Activated CD8-positive, alpha-beta memory T cell treated with anti-CD3 and anti-CD28 coated beads, Interleukin-2, amount 10 ng/mL, durations not matched to agents 7 days and 5 days (primary cell): ENCODE data around the gene BAIAP2L1. TPM values are rescaled to one million over a fixed set of nuclear protein-coding genes. Genes with fewer than 3 reads are reported as not detected.

Experiments used
- ATAC-seq: fragments of 150-1000 bp; cut with Tn5 transposase; one replicate; pipeline ENCODE4 v1.10.0; 2021; ENCODE audit warnings: moderate library complexity
- CTCF ChIA-PET: fragments of 350-600 bp; sonication (Branson Sonifier 250); formaldehyde crosslinking; loops from one replicate; lab custom pipeline; 2021; ENCODE audit warnings: antibody characterized with exemption; lab: Charles Lee
- DNase-seq: peaks from one replicate; pipeline ENCODE4 v3.0.0-alpha.2; 2020
- H3K27ac Mint-ChIP-seq: one replicate; pipeline ENCODE4 v1.8.0; 2021; ENCODE audit warnings: mild to moderate bottlenecking, mixed read lengths
- H3K27me3 Mint-ChIP-seq: one replicate; pipeline ENCODE4 v1.8.0; 2021; ENCODE audit warnings: mixed read lengths
- H3K36me3 Mint-ChIP-seq: one replicate; pipeline ENCODE4 v1.8.0; 2021; ENCODE audit warnings: mild to moderate bottlenecking, mixed read lengths
- H3K4me1 Mint-ChIP-seq: one replicate; pipeline ENCODE4 v1.8.0; 2021; ENCODE audit warnings: mixed read lengths
- H3K4me3 Mint-ChIP-seq: one replicate; pipeline ENCODE4 v1.8.0; 2021; ENCODE audit warnings: mild to moderate bottlenecking, moderate library complexity, mixed read lengths
- H3K9me3 Mint-ChIP-seq: one replicate; pipeline ENCODE4 v1.8.0; 2022; ENCODE audit warnings: low read depth, mixed read lengths
- total RNA-seq, 2 experiments: library from RNA; stranded (reverse); gene quantifications; one replicate each; pipeline ENCODE4 v1.2.3, GENCODE V29; 2021

The BAIAP2L1 gene
- total RNA-seq, 2 experiments from 2014 or later: 1.1 to 1.4 TPM

DNA sequence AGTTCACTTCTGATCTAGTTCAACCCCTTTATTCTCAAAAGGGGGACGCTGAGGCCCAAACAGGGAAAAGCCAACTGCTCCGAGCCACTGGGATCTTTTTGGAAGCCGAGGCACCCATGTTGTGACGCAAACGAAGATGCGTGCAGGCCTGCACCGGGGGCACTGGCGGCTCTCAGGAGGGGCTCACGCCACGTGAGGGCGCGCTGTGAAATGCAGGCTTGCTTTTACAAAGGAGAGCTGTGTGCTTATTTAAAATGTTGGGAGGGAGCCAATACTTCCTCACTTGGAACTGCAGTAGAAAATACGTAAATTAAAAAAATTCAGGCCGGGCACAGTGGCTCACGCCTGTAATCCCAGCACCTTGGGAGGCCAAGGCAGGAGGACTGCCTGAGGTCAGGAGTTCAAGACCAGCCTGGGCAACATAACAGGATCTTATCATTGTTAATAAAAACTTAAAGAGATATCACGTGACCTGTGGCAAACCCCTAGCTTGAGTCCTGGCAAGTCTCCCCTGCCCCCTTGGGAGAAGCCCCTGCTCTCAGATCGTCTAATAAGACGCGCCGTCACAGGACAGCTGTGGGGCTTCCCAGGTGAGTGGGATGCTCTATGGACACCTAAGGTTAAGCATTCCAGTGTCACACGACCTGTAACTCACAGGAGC, 103.1 kb downstream of the BAIAP2L1 start:
- H3K9me3 Mint-ChIP-seq: no peaks in the 10 kb centered on the region
- CTCF ChIA-PET: no interaction called here
- no peaks in the 10 kb centered on the region for H3K27me3 Mint-ChIP-seq
- no peaks in the 10 kb centered on the region for H3K4me1 Mint-ChIP-seq
- ATAC-seq: no peak
- H3K36me3 Mint-ChIP-seq: no peaks in the 10 kb centered on the region
- no peak for DNase-seq
- H3K27ac Mint-ChIP-seq: no peak overlapping the region
- no peak overlapping the region for H3K4me3 Mint-ChIP-seq

- ATAC-seq (no peak), DNase-seq (no peak)
- Mint-ChIP-seq H3K27me3 (no peaks in the 10 kb centered on the region), H3K4me1 (no peaks in the 10 kb centered on the region), H3K27ac (no peak overlapping the region), H3K4me3 (no peak overlapping the region), H3K36me3 (no peaks in the 10 kb centered on the region), H3K9me3 (no peaks in the 10 kb centered on the region)
- CTCF ChIA-PET: no interaction called here
These were observed 104.1 kb downstream of the BAIAP2L1 start for GRCh38 chr7:98296833-98297232.

- Mint-ChIP-seq H3K27ac (no peak overlapping the region), H3K27me3 (no peaks in the 10 kb centered on the region), H3K4me1 (no peaks in the 10 kb centered on the region), H3K9me3 (no peaks in the 10 kb centered on the region), H3K36me3 (no peaks in the 10 kb centered on the region), H3K4me3 (no peak overlapping the region)
- ATAC-seq (no peak), DNase-seq (no peak)
- CTCF ChIA-PET: no interaction called here
These were observed 105.3 kb downstream of the BAIAP2L1 start for GRCh38 chr7:98295467-98296192.

- Mint-ChIP-seq H3K9me3 (no peaks in the 10 kb centered on the region), H3K4me3 (no peak overlapping the region), H3K4me1 (no peaks in the 10 kb centered on the region), H3K36me3 (no peaks in the 10 kb centered on the region), H3K27me3 (no peaks in the 10 kb centered on the region), H3K27ac (no peak overlapping the region)
- no peak for DNase-seq
- CTCF ChIA-PET: interaction anchor here (1.3 kb wide), 1 partner anchor 106 kb away, joined by 5 read pairs; the partner anchor contains the start of gene BAIAP2L1
- peak; percentile 57 for ATAC-seq
These were observed 106.0 kb downstream of the BAIAP2L1 start for GRCh38 chr7:98294798-98295382.

GRCh38 chr7:98294326-98294725, 106.6 kb downstream of the BAIAP2L1 start:
- DNase-seq (no peak), ATAC-seq (no peak)
- Mint-ChIP-seq H3K27ac (no peak overlapping the region), H3K4me1 (no peaks in the 10 kb centered on the region), H3K4me3 (no peak overlapping the region), H3K36me3 (no peaks in the 10 kb centered on the region), H3K9me3 (no peaks in the 10 kb centered on the region), H3K27me3 (no peaks in the 10 kb centered on the region)
- CTCF ChIA-PET: interaction anchor here (1.3 kb wide), 1 partner anchor 107 kb away, joined by 5 read pairs; the partner anchor contains the start of gene BAIAP2L1

DNA sequence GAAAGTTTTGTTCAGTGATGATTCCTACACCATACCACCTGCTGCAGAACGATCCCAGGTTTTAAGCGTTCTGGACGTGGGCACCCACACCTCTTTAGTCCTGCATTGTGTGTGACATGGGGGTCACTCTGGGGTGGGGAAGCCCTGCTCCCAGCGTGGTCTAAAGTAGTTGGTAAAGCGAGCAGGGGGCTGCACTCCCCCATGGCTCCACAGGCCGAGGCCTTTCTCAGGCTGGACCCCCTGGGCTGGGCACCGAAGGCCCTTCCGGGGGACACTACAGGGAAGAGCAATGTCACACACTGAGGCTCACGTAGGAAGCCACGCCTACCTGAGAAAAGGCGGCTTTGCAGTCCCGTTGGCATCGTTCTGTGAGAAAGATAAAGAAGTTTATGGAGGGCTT, 107.1 kb downstream of the BAIAP2L1 start:
- Mint-ChIP-seq H3K4me3 (no peak overlapping the region), H3K27ac (no peak overlapping the region), H3K36me3 (no peaks in the 10 kb centered on the region), H3K4me1 (no peaks in the 10 kb centered on the region), H3K27me3 (no peaks in the 10 kb centered on the region), H3K9me3 (no peaks in the 10 kb centered on the region)
- DNase-seq: no peak
- CTCF ChIA-PET: interaction anchor here (1.3 kb wide), 1 partner anchor 108 kb away, joined by 5 read pairs; the partner anchor contains the start of gene BAIAP2L1
- ATAC-seq: no peak

- DNase-seq: no peak
- H3K27me3 Mint-ChIP-seq: no peaks in the 10 kb centered on the region
- CTCF ChIA-PET: no interaction called here
- no peak for ATAC-seq
- no peaks in the 10 kb centered on the region for H3K9me3 Mint-ChIP-seq
- no peak overlapping the region for H3K27ac Mint-ChIP-seq
- H3K4me1 Mint-ChIP-seq: peaks cover 1% of the 10 kb centered on the region
- H3K4me3 Mint-ChIP-seq: no peak overlapping the region
- no peaks in the 10 kb centered on the region for H3K36me3 Mint-ChIP-seq
These were observed 107.6 kb downstream of the BAIAP2L1 start for GRCh38 chr7:98293265-98293664.

DNA sequence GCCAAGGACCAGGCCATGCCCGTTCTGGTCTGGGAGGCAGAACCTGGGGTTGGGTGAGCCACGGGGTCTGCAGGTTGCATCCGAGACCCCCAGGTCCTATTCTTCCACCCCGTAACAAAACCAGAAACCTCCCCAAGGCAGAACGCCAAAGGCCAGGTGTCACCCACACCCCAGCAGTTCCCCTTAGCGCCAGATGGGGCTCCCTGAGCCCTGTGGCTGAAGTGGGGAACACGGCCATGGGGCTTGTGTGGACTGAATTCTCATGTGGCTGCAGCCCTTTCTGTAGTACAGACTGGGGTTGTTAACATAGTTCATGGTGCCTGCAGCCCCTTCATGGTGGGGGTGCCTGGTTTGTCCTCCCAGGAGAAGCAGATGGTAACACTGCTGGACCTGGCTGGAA, 109.2 kb downstream of the BAIAP2L1 start:
- CTCF ChIA-PET: no interaction called here
- Mint-ChIP-seq H3K9me3 (no peaks in the 10 kb centered on the region), H3K4me1 (peaks cover 1% of the 10 kb centered on the region), H3K27ac (no peak overlapping the region), H3K36me3 (no peaks in the 10 kb centered on the region), H3K4me3 (no peak overlapping the region), H3K27me3 (no peaks in the 10 kb centered on the region)
- no peak for DNase-seq
- ATAC-seq: no peak

GRCh38 chr7:98289333-98289875, 111.5 kb downstream of the BAIAP2L1 start:
- Mint-ChIP-seq H3K4me1 (peaks cover 3% of the 10 kb centered on the region), H3K27me3 (no peaks in the 10 kb centered on the region), H3K36me3 (no peaks in the 10 kb centered on the region), H3K27ac (no peak overlapping the region), H3K4me3 (no peak overlapping the region), H3K9me3 (no peaks in the 10 kb centered on the region)
- no peak for ATAC-seq
- CTCF ChIA-PET: no interaction called here
- no peak for DNase-seq

DNA sequence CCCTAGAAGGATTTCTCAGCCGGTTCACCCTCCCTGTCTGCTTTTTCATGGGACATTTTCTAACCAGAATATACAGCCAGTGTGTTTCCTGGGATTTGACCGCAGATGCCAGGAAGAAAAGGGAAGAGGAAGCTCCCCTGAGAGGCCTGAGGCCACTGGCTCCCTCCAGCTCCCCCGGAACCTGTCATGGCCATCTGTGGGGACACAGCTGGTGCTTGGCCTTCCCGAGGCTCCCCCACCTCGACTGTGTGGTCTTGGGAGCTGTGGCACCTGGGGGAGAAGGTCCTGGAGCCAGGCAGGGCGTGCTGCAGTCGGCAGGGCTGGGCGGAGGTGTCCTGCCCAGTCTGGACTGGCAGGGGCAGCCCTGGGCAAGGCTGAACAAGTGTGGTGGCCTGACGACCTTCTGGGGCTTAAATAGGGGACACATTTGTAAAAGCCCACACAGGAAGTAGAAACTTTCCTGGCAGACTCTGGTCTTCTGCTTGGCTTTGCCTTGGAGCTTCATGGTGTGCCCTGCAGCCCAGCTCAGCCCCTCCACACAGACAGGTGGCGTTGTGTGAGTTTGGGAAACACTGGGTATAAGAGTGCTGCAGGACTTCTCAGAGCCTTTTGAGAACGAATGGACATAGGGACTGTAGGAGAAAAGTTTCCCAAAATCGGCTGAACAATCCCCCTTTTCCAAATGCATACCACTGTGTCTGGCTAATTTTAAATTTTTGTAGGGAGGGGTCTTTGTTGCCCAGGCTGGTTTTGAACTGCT, 112.6 kb downstream of the BAIAP2L1 start:
- CTCF ChIA-PET: no interaction called here
- Mint-ChIP-seq H3K4me3 (no peak overlapping the region), H3K27ac (no peak overlapping the region), H3K27me3 (no peaks in the 10 kb centered on the region), H3K4me1 (peaks cover 3% of the 10 kb centered on the region), H3K36me3 (no peaks in the 10 kb centered on the region), H3K9me3 (no peaks in the 10 kb centered on the region)
- DNase-seq (no peak), ATAC-seq (no peak)

DNA sequence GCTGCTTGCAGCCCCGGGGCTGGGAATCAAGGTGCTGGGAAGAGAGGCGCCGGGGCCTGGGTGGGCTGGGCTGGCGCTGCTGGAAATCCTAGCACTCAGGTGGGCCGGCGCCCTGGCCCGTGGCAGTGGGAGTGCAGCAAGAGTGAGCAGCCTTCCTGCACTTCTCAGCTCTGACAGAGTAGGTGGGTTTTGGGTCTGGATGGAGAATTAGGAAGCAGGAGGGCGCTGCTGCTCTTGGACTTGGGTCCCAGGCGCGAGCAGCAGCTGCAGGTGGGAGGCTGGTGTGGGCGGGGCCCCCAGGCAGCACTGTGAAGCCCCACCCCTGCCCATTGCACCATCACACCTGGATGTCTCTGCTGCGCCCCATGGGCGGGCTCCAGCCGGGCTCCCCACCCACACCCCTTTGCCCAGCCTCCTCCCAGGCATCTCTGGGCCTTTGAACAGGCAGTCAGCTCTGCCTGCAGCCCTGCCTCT, 113.4 kb downstream of the BAIAP2L1 start:
- Mint-ChIP-seq H3K4me1 (peaks cover 10% of the 10 kb centered on the region), H3K27me3 (no peaks in the 10 kb centered on the region), H3K9me3 (no peaks in the 10 kb centered on the region), H3K36me3 (peaks cover 4% of the 10 kb centered on the region), H3K4me3 (no peak overlapping the region), H3K27ac (no peak overlapping the region)
- CTCF ChIA-PET: no interaction called here
- ATAC-seq (no peak), DNase-seq (no peak)

GRCh38 chr7:98286701-98287485, 114.0 kb downstream of the BAIAP2L1 start:
- Mint-ChIP-seq H3K9me3 (no peaks in the 10 kb centered on the region), H3K27me3 (no peaks in the 10 kb centered on the region), H3K27ac (no peak overlapping the region), H3K36me3 (peaks cover 4% of the 10 kb centered on the region), H3K4me3 (no peak overlapping the region), H3K4me1 (peaks cover 14% of the 10 kb centered on the region)
- ATAC-seq (no peak), DNase-seq (no peak)
- CTCF ChIA-PET: no interaction called here
